ENCODE measurements around the gene MRPL11.

DNA sequence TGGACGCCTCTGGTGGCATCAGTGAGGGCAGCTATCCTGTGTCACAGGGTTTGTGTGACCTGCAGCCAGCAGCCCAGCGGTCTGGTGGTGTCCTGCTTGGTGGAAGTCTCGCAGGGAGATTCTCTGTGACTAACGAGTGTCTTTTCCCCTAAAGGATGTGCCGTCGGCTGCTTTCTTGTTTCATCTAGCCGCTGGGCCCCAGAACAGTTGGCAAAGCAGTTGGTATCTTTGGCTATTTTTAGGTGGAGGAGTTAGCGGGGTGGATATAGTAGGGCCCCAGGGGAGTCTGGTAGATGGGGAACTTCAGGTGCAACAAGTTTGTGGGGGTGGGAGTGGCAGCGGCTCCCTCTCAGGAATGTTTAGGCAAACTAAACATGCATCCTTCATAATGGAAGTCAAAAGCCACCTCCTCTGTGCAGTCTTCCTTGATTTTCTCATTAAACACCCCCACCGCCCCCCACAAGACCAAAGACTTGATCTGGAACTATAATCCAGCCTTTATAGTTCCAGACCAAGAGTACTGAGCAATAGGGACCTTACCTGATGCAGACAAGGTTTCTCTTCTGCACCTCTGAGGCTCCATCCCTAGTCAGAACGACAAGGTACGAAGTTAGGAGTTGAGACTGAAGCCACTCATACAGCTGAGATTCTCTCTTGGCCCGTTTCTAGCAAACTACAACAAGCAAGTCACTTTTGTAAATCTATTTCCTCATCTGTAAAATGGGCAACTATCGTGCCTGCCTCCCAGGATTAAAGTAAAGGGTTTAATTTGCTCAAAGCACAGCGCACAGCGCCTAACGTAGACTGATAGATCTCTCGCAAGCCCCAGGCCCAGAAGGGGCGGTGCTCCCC, 27.0 kb upstream of the MRPL11 start:
- TF ChIP-seq, protein P1, sequence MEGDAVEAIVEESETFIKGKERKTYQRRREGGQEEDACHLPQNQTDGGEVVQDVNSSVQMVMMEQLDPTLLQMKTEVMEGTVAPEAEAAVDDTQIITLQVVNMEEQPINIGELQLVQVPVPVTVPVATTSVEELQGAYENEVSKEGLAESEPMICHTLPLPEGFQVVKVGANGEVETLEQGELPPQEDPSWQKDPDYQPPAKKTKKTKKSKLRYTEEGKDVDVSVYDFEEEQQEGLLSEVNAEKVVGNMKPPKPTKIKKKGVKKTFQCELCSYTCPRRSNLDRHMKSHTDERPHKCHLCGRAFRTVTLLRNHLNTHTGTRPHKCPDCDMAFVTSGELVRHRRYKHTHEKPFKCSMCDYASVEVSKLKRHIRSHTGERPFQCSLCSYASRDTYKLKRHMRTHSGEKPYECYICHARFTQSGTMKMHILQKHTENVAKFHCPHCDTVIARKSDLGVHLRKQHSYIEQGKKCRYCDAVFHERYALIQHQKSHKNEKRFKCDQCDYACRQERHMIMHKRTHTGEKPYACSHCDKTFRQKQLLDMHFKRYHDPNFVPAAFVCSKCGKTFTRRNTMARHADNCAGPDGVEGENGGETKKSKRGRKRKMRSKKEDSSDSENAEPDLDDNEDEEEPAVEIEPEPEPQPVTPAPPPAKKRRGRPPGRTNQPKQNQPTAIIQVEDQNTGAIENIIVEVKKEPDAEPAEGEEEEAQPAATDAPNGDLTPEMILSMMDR (IDR thresholded peaks at IDR 0.05; ENCODE audit: low read depth, low read length, missing input control), result no peak
- no peak for TF ChIP-seq TAF1 (conservative IDR thresholded peaks at IDR 0.05)
- no peak for TF ChIP-seq ZBTB33 (IDR thresholded peaks at IDR 0.05)
- TF ChIP-seq FOXA1 (IDR thresholded peaks at IDR 0.05), result no peak
- no peak for TF ChIP-seq HNF4A (conservative IDR thresholded peaks at IDR 0.05)
- TF ChIP-seq REST (IDR thresholded peaks at IDR 0.05), result no peak
- no peak for TF ChIP-seq GABPA (IDR thresholded peaks at IDR 0.05 in 1 of 2, conservative IDR thresholded peaks at IDR 0.05 in 1 of 2)
- TF ChIP-seq EGR1 (IDR thresholded peaks at IDR 0.05; ENCODE audit: low read depth in 2 of 2), result no peak
- no peak for TF ChIP-seq YY1 (IDR thresholded peaks at IDR 0.05)
- no peak for TF ChIP-seq JUND (IDR thresholded peaks at IDR 0.05)
- no peak for TF ChIP-seq RXRA (IDR thresholded peaks at IDR 0.05)
